Fibroblast of villous mesenchyme (primary cell): Measurements from ENCODE around the gene TF. TPM values are rescaled to one million over a fixed set of nuclear protein-coding genes. Genes with fewer than 3 reads are reported as not detected.

Experiments used
- DNase-seq: peaks from one replicate; pipeline ENCODE4 v3.0.0-alpha.2; 2010; ENCODE audit warnings: low read depth
- H3K4me3 ChIP-seq: 2 replicates; pipeline ENCODE4 v1.5.1; 2011; ENCODE audit warnings: low read depth, mild to moderate bottlenecking, low read length
- total RNA-seq: library from RNA; depleted of rRNA; stranded (reverse); fragments of >200 nt; gene quantifications from 2 replicates; pipeline ENCODE4 v1.2.3, GENCODE V29; 2012
- TF ChIP-seq, protein P1 (sequence below): IDR thresholded peaks from 2 replicates; pipeline ENCODE4 v1.5.1; 2012; ENCODE audit warnings: low read depth, mild to moderate bottlenecking, low read length; ENCODE audit not compliant: insufficient read depth

TF gene
- total RNA-seq, 1 donor = not detected

DNA sequence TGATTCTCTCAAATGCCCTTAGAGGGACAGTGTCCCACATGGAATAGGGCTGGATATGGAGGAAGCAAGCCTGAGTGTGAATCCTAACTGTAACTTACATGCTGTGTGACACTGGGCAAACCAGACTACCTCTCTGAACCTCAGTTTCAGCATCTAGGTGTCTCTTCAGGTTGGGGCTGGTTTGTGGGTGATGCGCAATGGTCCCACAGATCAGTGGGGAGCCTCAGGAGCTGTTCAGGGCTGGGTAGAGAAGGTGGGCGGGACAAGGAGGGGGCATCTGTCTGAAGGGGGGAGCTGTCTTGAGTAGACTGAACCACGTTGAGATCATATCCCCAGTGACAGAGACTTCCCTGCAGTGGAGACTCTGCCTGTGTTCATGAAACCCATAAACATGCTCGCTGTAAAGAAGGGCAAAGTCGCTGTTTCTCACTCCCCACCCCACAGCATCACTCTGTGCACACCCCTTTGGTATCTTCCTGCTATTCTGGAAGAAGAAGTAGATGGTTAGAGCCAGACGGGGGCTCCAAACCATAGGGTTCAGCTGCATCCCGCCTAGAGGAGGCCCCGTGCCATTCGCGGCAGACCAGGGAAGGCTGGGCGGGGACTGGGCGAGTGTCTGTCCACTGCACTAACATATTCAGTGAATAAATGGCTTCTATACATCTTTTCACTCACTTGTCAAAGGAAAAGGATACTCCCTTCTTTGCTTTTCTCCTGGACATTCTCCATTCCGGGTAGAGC, 87.9 kb downstream of the TF start:
- no peak overlapping the region for H3K4me3 ChIP-seq
- no peak for DNase-seq
- TF ChIP-seq, protein P1, sequence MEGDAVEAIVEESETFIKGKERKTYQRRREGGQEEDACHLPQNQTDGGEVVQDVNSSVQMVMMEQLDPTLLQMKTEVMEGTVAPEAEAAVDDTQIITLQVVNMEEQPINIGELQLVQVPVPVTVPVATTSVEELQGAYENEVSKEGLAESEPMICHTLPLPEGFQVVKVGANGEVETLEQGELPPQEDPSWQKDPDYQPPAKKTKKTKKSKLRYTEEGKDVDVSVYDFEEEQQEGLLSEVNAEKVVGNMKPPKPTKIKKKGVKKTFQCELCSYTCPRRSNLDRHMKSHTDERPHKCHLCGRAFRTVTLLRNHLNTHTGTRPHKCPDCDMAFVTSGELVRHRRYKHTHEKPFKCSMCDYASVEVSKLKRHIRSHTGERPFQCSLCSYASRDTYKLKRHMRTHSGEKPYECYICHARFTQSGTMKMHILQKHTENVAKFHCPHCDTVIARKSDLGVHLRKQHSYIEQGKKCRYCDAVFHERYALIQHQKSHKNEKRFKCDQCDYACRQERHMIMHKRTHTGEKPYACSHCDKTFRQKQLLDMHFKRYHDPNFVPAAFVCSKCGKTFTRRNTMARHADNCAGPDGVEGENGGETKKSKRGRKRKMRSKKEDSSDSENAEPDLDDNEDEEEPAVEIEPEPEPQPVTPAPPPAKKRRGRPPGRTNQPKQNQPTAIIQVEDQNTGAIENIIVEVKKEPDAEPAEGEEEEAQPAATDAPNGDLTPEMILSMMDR = no peak

DNA sequence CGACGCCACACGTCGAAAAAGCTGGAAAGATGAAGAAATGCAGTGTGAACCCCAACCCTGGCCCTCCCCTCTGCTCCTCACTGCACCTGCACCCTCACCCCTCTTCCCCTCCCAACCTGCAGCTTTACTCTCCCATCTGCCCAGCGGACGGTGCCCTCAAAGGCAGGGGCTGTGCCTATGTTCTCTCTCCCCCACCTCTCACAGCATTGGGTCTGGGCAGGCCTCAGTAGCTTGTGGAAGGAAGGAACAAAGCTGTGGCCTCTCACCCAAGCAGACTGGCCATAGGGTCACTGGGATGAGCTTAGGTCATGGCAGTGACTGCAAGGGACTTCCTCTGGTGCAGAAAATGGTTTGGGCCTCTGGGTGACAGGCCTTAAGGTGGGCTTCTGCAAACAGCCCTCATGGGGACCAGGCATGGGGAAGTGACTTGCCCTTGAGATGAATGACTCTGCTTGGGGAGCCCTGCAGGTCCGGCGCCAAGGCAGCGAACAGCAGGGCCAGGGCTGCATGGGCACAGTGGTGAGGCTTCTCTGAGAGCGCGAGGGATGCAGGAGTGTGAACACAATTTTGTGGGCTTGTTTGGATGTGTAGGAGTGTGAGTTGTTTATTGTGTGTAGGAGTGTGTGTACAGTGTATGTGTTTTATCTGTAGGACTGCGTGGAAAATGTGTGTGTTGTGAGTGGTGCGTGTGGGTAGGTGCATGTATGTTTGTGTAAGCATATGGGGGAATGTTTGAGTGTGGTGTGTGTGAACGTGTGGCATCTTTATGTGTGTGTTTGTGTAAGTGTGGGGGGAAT, 88.6 kb downstream of the TF start:
- TF ChIP-seq, protein P1 = no peak
- DNase-seq = no peak
- no peak overlapping the region for H3K4me3 ChIP-seq

DNA sequence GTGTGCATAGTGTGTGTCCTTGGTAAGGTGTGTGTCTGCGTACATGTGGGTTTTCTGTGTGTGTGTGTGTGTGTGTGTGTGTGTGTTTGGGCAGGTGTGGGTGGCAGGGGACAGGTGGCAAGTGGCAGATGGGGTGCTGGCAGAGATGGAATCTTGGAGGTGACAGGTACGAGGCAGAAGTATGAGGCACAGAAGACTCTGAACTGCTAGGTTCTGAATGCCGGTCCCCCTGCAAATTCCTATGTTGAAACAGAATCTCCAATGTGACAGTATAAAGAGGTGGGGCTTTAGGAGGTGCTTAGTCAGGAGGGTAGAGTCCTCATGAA, 89.2 kb downstream of the TF start:
- no peak for DNase-seq
- no peak overlapping the region for H3K4me3 ChIP-seq
- TF ChIP-seq, protein P1 = no peak

DNA sequence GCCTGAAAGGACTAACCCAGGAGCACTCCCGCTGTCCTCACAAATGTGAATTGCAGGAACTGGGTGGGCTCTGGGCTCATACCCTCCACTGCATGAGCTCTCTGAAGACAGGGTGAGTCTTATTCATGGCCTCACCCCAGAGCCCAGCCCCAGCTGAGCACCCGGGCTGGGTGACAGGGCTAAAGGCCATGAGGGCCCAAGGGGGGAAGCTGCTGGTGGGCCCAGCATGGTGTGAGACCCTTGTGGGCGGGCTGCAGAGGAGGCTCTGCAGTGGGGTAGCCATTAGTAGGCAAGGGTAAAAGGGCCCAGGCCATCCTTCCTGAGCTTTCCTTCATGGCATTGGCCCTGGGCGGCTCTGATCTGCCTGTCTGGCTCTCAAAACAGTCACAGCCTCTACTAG, 89.8 kb downstream of the TF start:
- TF ChIP-seq, protein P1 = no peak

DNA sequence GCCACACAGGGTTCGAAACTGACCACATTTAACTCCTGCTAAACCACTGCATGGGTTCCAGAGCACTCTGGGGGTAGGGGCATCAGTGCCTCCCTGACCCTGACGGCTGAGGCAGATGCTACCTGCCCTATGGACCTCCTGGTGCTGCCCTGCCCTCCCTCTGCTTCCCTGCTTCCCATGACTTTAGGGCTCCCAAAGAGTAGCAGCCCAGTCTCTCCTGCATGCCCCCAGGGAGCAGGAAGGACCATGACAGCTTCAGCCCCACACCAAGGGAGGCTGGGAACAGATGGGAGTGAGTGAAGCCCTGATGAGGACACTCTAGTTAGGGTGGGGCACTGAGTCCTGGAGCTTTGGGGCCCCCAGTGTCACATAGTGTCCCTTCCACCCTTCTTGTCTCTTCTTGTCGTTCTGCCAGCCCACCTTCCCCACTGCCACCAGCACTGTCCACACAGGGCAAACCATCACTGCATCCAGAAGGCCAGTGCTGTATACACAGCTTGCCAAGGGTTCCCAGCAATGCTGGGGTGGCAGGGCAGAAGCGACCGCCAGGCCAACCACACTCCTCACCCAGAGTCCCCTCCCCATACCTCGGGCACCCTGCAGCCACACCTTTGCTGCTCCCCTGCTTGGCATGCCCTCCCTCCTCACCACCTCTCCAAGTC, 90.4 kb downstream of the TF start:
- H3K4me3 ChIP-seq = no peak overlapping the region
- no peak for DNase-seq
- TF ChIP-seq, protein P1 = no peak

More for the DNA sequence above, 89.8 kb downstream of the TF start:
- no peak overlapping the region for H3K4me3 ChIP-seq
- no peak for DNase-seq

DNA sequence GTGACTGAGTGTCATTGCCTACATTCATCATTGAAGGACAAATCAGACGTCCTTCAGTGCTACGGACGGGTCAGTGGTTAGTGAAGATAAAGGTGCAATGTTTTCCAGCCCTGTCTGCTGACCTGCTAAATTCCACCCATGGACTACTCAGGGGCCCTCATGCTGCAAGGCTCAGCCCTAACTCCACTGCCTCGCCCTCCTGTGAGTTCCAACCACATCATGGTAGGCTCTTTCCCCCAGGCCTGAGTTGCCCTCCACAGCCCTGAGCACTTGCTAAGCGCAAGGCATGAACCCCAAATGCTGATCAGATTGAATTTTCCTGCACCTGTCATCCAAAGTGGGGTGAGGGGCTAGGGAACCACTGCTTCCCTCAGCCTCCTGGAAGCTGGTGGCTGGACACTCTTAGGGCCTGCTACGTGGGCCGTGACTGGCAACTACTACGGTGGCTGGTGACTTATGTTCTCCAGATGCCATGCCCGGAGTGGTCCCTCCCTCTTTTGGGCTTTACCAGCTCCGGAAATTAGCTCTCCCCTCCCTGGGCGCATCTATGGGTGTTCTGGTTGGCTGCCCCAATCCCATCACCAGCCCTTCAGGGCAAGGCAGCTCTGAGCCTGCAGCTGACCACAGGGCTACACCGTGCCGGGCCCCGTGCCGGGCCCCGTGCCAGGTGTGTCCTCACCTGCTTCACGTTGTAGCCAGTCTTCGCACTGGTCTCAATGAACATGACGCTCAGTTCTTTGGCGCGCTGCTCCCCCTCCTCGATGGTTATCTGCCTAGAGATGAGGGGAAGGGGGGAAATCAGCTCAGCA, 91.5 kb downstream of the TF start:
- H3K4me3 ChIP-seq = no peak overlapping the region
- no peak for DNase-seq
- TF ChIP-seq, protein P1 = no peak
